HG03460 (cell line): Measurements from ENCODE around the gene SELENOK.
"Not testable (repeated sequence)": the region's sequence is repeated elsewhere in the genome, so short reads cannot be mapped to it uniquely, and the experiment has no call there.

Source experiments
- ATAC-seq: cut with Tn5 transposase; IDR thresholded peaks from one replicate; pipeline ENCODE4 v1.9.1; 2021; ENCODE audit not compliant: unreplicated experiment

Gene SELENOK

DNA sequence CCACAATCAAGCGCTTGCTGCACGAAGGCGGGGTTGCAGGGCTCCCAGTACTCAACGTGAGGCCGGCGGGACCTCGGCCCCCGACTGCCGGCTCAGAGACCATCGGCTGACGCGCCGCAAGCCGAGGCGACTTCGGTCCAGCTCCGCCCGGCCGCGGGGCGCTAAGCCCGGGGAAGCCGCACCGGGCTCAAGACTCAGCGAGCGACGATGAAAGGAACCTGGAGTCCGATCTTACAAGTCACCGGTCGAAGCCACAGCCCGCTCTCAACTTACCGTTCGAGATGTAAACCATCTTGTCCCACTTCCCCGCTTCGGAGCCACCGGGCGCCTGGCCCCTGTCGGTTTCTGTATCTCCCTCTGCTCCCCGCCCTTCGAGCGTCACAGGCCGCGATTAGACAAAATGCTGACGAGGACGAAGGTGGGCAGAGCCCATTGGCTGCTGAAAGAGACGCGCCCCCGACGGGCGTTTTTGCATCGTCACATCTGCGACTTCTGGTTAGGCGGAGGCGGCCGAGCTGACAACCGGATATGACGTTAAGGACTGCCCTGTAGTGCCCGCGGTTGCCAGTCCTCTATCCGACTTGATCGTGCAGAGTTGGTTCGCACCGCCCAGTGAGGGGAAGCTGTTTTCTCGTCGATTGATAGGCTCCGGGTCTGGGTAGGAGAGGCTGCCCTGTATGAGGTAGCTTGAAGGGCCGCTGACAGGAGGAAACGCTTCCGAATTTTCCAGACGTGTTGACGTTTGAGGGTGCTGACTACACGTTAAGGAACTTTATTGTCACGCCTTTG lies at the start of gene SELENOK:
TSS of gene SELENOK (minus strand) at position 363 of the 789 bp plus-strand sequence.
- peak; percentile 96 for ATAC-seq

DNA sequence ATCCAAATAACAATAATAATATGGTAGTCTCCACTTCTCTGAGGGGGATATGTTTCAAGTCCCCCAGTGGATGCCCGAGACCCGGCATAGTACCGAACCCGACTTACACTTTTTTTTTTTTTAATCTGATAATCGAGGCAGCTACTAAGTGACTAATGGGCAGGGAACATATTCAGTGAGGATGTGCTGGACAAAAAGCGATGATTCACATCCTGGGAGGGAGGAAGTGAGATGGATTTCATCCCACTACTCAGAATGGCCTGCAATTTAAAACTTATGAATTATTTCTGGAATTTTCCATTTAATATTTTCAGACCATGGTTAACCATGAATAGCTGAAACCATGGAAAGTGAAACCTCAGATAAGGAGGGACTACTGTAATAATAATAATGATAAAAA lies 49.5 kb upstream of the SELENOK start:
- ATAC-seq, result no peak

DNA sequence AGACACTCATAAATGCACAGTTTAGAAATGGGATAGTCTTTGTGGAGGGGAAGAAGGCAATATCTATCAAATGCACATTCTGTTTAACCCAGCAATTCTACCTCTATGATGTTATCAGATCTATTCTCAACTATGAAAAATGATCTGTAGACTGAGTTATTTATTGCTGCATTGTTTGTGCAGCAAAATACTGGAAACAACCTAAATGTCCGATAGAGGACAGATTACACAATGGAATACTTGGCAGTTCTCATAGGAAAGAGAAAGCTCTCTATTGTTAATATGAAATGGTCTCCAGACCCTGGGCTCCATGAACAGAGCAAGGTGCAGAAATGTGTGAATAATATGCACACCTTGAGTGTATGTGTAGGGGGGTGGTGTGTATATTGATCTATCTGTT lies 49.0 kb upstream of the SELENOK start:
- ATAC-seq, result no peak

DNA sequence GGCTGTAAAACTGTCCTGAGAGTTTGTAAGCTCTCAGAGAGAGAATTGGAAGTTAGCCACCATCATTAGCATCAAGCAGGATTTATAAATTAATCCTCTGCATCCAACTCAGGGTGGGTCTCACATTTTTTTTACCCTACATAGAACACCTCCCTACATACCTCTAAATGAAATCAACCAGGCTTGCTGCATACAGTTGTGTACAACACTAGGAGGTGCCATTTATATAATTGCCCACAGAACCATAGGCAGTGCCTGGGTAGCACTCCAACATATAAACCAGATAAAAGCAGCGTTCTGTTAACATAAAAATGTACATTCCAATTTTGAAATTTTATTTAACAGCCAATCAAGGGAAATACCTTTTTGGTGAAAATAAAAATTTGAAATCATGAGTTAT lies 48.2 kb upstream of the SELENOK start:
- ATAC-seq, result no peak

DNA sequence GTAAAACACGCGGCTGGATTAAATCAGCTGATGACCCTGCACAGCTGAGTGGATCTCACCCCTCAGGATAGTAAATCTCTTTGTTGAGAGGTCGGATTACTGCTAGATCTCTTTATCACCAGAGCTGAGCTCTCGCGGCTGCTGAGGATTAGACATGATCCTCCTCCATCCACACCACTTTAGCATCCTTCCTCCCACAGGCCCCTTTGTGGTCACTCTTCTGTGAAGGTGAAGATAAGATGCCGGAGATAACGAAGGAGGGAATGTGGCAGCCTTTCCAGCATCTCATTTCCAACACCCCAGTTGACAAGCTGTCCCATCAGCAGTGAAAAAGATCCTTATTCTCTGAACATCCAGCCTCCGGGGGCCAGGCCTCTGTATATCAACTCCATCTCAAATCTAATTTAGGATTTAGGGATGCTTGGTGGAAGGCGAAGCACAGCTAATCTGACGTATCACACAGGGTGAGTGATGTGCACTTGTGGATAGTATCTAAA lies 47.5 kb upstream of the SELENOK start:
- no peak for ATAC-seq

DNA sequence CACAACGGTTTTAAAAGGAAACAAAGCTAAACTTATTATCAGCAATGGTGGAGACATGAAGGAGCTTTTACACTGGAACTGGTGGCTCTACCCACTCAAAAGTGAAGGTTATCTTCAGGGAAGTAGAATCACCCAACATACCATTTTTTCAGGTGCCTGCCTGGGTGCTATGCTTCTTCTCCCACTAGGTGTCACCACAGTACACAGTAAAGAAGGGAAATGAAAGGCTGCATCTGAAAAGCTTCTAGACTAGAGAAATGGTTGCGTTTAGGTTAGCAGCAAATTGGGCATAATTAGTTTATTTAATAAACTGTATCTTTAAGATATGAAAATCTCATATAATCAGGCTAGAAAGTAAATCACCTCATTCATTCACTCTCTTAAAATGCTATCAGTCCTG lies 47.0 kb upstream of the SELENOK start:
- no peak for ATAC-seq

DNA sequence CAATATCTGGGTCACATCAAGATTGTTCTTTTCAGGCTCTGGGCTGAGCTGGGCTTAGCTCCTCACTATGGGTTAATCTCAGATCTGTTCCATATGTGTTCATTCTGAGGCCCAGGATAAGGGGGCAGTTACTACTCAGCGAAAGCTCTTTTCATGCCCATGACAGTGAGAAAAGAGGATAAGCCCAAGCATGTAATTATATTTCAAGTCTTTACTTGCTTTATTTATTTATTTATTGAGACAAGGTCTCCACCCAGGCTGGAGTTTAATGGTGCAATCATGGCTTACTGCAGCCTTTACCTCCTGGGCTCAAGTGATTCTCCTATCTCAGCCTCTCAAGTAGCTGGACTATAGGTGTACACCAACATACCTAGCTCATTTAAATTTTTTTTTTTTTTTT lies 44.7 kb upstream of the SELENOK start:
- ATAC-seq, result no peak

DNA sequence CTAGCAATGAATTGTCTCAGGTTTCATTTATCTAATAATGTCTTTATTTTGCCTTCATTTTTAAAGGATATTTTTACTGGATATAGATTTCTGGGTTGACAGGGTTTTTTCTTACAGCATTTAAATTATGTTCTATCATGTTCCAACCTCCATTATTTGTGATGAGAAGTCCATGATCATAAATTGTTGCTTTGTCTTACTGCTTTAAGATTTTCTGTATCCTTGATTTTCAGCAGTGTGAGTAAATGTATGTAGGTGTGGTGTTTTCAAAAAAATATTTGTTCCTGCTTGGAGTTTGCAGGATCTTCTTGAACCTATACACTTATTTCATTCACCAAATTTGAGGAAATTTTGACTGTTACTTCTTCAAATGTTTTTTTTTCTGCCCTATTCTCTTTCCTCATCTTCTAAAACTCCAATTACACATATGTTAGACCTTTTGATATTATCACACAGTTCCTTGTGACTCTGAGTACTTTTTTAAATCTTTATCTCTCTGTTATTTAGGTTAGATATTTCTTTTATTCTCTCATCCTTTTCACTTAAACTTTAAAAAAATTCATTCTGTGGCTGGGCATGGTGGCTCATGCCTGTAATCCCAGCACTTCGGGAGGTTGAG lies 43.7 kb upstream of the SELENOK start:
- ATAC-seq, result no peak

DNA sequence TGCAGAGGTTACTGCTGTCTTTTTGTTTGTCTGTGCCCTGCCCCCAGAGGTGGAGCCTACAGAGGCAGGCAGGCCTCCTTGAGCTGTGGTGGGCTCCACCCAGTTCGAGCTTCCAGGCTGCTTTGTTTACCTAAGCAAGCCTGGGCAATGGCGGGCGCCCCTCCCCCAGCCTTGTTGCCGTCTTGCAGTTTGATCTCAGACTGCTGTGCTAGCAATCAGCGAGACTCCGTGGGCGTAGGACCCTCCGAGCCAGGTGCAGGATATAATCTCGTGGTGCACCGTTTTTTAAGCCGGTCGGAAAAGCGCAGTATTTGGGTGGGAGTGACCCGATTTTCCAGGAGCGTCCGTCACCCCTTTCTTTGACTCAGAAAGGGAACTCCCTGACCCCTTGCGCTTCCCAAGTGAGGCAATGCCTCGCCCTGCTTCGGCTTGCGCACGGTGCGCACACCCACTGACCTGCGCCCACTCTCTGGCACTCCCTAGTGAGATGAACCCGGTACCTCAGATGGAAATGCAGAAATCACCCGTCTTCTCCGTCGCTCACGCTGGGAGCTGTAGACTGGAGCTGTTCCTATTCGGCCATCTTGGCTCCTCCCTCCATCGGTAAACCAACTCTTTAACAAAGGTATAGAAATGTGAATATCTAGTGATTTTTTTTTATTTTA lies 35.7 kb upstream of the SELENOK start:
- not testable (repeated sequence) for ATAC-seq

DNA sequence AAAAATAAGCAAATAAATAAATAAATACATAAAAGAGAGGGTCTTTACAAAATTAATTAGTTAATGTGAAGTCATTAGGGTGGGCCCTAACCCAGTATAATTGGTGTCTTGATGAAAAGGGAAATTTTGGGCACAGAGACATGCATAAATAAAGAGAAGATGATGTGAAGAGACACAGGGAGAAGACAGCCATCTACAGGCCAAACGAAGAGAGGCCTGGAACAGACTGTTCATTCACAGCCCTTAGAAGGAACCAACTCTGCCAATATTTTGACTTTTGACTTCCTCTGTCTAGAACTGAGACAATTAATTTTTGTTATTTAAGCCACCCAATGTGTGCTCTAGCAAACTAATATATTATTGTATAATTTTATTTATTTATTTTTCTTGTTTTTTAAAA lies 29.6 kb upstream of the SELENOK start:
- ATAC-seq, result no peak

DNA sequence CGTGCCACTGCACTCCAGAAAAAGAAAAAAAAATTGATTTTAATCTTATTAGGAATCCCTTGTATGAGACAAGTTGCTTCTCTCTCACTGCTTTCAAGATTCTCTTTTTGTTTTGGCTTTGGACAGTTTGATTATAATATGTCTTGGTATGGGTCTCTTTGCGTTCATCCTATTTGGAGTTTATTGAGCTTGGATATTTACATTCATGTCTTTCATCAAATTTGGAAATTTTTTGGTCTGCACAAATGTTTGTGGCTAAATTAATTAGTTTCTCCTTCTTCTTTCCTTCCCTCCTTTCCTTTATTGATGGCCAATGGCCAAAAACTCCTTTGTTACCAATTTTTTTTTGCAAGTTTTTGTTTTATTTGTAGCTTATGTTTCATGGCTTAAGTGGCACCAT lies 28.1 kb upstream of the SELENOK start:
- no peak for ATAC-seq

DNA sequence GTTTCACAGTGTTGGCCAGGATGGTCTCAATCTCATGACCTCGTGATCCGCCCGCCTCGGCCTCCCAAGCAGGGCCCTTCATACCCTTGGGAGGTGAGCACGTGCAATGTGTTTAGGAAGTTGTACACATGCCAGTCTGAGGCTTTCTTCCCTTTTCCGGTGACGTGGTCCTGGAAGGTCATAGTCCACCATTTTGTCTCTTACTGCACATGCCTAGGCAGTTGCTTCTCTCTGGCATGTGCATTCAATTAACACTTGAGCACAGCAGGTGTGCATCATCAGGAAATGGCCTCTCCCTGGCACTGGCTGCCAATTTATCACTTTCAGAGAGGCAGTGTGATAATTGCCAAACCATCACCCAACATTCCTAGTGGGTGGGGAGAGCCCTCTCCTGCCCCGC lies 21.7 kb upstream of the SELENOK start:
- ATAC-seq, result no peak

DNA sequence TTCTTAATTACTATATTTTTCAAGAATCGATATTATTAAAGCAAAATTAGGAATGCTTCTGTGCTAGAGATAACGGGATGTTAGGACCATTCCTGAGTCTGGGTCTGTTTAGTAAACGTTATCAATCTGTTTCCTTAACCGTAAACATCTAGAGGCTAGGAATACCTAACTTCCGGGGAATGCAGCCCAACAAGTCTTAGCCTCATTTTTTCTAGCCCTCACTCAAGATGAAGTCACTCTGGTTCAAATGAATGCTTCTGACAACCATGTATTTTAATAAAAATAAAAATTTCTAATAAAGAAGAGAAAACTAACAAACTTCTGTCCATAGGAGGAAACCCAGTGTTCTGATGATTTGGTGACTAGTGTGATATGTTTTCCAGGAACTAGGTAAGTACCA lies 11.1 kb upstream of the SELENOK start:
- no peak for ATAC-seq

DNA sequence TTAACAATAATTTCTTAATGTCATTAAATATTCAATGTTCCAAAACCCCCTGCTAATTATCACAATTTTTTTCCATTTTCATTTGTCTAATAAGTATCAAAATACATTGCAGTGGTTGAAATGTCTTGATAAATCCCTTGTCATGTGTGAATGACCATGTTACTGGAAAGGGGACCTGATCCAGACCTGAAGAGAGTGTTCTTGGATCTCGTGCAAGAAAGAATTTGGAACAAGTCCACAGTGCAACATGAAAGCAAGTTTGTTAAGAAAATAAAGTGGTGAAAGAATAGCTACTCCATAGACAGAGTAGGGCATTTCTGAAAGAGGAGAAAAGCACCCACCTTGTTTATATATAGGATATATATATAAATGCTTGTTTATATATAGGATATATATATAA lies 10.4 kb upstream of the SELENOK start:
- no peak for ATAC-seq

DNA sequence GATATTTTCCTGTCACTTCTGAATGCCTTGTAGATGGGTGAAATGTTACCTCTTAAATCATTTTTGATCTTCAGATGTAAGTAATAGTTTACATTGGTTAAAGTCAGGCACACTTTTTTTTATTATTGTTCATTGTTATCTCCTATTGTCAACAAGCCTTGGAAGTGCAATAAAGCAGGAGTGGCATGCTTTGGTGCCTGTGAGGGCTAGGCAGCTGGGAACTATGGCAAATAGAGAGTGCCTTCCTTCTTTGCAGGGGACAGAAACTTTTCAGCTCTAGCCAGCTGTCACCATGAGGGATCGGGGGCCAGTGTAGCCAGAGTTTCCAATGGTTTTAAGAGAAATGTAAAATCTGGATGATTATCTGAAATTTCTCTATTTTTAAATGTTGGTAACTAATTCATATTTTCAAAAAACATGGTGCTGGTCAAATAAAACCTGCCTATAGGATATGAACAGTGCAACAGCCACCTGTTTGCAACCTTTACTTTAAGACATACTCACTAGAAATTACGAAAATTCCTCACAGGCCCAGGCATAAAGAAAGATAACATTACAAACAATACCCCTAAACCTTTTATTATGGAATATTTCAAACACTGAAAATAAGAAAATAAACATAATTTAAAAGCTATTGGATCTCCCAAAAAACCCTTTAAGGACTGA lies 9.1 kb upstream of the SELENOK start:
- ATAC-seq, result no peak

DNA sequence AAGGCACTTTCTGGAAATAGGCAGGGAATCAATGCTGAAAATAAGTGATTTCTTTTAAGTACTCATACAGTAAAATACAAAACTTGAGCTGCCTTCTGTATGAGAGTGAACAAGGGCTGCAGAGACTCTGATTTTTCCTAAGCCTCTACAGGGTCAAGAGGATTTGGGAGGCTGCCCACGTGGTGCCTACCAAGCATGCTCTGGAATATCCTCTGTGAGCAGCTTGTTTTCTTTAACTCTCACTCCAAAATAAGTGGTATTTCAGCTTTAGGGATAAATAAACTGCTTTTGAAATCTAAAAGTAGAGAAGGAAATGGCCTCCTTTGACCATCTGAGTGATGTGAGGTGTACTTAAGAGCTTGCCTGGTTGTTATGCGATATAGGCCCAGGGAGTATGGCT lies 8.1 kb upstream of the SELENOK start:
- no peak for ATAC-seq

DNA sequence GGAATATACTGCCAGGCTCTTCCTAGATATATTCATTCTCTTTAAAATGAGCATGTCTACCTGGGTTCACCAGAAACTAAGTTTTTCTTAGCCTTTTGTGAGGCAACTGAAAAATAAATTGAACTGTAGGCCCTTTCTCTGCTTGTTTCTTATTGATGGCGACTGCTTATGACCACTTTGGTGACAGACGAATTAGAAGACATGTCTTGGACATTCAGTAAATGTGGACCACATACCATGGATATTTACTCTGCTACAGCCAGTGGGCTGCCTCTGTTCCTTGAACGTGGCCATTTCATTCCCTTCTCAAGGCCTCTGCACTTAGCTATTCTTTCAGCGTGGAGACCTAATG lies 603 bp upstream of the SELENOK start:
- ATAC-seq, result no peak

DNA sequence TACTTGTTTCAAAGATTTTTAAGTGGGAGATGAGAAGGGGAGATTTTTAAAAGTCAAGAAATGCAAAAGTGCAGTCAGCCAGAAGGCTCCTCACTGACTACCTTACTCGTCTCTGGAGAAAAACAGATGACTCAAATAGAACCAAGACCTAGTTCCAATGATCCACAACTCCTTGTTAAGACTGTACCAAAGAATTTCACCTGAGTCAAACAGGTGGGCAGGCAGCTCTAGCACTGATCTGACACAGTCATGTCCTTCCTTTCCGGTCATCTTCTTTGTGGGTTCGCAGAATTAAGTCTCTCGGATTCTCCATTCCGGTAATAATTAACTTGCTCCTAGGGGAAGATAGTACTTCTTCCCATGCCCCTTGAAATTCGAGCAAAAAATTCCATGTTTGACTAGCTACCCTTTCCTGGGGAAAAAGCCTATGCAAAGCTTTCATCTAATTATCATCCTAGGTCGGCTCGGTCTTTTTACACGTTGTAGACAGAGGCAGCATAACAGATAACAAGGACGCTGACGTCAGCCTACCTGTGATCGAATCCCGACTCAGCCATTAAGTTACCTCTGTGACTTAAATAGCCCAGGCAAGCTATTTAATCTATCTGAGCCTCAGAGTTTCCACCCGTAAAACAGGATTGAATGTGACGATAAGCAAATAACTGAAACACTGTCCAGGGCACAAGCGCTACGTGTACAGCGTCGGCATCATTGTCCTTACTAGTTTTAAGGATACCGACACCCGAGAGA lies 758 bp downstream of the SELENOK start:
- ATAC-seq, result no peak

DNA sequence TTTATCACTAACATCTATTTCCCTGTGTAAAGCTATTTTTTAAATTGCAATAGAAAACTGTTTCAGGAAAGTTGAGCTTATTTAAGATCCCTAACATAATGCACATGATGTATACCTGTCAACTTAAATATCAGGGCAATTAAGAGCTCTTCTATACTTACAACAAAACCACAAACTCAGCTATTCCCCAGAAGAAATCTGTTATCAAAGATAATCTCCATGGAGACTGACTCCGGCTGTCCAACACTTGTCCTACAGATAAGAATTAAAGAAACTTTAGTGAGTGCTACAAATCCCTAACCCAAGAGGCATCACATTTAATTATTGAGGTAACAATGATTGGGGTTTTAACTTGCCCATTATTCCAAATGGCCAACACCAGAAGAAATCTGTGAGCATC lies 3.4 kb downstream of the SELENOK start:
- ATAC-seq, result no peak

DNA sequence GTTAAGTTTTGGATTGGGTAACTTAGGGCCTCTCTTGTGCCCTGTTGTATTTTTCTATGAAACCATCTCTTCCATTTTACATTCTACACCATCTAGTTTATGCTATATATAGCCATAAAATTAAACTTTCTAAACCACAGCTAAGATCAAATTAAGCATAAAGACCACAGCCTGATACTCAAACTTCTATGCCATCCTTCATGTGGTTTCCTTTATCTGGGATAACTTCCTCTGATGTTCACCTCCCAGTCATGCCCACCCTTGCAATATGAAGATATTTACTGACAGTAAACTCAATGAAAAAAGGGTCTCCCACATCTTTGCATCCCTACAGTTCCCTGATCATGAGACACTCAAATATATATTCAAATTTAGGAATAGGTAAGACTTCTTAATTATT lies 4.2 kb downstream of the SELENOK start:
- no peak for ATAC-seq

DNA sequence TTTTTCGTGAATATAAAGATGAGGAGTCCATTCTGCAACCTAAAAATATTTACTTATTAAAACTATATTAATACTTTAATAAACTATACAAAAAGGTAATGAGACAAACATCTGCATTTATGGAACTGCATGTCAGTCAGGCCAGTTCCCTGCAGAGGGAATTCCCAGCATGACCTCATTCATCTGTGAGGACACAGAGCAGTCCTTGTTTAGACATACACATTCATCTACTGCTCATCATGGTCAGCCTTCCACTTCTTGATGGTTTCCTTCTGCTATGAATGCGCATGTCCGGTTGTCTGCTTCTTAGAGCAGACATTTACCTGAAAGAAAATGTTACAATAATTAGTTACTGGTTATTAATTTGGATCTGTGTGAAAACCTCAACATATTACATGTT lies 6.4 kb downstream of the SELENOK start:
- ATAC-seq, result no peak
